ENCODE data around the gene VGLL2.

- TF ChIP-seq CHD2 (IDR thresholded peaks at IDR 0.05; ENCODE audit: low read length, partially characterized antibody) (no peak), CTCF (IDR thresholded peaks at IDR 0.05) (no peak), RCOR1 (IDR thresholded peaks at IDR 0.05; ENCODE audit: low read length) (no peak)
Measured at GRCh38 chr6:117265410-117266256, at the start of gene VGLL2.
